A172 (cell line): ENCODE data around the gene GRIN1. TPM values are rescaled to one million over a fixed set of nuclear protein-coding genes. Genes with fewer than 3 reads are reported as not detected.

ENCODE experiments used
- DNase-seq: peaks from one replicate; pipeline ENCODE4 v3.0.0-alpha.2; 2015; ENCODE audit warnings: low spot score
- total RNA-seq: library from RNA; depleted of rRNA; stranded (reverse); fragments of >200 nt; shearing (Covaris generic); gene quantifications from 2 replicates; pipeline ENCODE4 v1.2.3, GENCODE V29; 2014; rRNA removed

GRIN1 gene
- not detected in 2 replicates for total RNA-seq

DNA sequence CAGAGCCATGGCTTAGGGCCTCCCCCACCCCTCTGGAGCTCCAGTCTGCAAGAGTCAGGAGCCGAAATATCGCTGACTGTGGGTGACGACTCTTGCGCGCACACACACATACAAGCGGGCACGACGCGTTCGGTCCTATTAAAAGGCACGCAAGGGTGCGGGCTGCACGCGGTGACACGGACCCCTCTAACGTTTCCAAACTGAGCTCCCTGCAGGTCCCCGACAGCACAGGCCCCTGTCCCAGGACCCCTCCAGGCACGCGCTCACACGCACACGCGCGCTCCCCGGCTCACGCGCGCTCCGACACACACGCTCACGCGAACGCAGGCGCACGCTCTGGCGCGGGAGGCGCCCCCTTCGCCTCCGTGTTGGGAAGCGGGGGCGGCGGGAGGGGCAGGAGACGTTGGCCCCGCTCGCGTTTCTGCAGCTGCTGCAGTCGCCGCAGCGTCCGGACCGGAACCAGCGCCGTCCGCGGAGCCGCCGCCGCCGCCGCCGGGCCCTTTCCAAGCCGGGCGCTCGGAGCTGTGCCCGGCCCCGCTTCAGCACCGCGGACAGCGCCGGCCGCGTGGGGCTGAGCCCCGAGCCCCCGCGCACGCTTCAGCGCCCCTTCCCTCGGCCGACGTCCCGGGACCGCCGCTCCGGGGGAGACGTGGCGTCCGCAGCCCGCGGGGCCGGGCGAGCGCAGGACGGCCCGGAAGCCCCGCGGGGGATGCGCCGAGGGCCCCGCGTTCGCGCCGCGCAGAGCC is at the start of gene GRIN1:
Gene GRIN1 (plus strand): TSS at position 433 of the 746 bp plus-strand sequence. CDS start 333 bp downstream, outside the sequence.
- DNase-seq, result no peak

DNA sequence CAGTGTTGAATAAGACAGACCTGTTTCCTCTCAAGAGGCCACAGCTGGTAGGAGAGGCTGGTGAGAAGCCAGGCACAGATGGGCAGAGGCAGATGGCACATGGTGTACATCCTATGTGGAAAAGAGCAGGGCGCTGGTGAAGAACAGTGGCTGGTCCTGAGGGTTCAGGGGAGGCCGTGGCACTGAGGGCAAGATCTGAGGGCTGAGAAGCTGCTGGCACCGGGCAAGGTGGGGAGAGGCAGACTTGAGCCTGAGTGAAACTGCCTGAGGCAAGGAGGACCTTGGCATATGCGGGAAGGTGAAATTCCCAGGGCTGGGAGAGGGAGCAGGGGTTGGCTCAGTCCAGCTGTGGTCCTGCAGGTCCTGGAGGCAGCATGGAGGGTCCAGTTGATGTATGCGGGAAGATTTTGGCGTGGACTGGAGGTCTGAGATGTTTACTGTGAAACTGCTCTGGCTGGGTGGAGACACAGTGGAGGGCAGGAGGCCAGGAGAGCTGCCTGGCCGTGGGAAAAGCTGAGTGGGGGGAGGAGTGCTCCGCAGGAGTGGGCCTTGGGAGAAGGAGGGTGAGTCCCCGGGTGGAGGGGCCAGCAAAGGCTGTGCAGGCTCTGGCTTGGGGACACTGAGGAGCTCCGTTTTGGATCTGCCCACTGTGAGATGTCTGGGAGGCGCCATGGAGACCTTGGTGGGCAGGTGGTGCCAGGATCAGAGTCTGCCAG is 49.6 kb upstream of the GRIN1 start:
- no peak for DNase-seq

- DNase-seq, result no peak
Observed at GRCh38 chr9:137095664-137096517, 43.1 kb upstream of the GRIN1 start.

DNA sequence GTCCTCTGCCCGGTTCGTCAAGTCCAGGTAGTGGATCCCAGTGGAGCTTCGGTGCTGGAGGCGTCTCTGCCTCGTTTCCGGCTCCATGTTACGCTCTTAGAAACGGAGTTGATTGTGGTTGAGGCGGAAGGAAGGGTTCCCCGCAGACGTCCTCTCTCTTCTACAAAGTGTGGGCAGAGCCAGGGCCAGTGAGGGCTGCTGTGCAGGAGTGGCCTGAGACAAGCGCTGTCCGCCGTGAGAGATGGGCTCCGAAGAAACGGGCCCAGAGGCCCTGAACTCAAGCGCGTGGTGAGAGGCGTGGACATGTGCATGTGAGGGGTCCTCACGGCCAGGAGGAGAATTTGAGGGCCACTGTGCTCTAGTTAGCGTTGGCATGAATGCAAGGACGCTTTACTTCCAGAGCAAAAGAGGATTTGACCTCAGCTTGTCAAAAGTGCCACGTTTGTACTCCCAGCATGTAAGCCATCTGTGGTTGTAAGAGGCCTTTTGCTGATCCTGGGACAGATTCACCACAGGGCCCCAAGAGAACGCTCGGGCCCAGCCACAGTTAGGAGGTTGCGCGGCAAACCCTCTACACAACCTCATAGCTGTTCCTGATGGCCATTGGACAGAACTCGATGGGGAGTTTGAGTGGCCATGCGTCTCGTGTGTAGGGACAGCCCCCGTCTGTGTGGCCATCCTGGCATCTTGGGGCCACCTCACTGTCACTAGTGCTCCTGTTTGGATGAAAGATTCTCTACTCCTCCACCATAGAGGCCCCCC is 42.0 kb upstream of the GRIN1 start:
- no peak for DNase-seq

DNA sequence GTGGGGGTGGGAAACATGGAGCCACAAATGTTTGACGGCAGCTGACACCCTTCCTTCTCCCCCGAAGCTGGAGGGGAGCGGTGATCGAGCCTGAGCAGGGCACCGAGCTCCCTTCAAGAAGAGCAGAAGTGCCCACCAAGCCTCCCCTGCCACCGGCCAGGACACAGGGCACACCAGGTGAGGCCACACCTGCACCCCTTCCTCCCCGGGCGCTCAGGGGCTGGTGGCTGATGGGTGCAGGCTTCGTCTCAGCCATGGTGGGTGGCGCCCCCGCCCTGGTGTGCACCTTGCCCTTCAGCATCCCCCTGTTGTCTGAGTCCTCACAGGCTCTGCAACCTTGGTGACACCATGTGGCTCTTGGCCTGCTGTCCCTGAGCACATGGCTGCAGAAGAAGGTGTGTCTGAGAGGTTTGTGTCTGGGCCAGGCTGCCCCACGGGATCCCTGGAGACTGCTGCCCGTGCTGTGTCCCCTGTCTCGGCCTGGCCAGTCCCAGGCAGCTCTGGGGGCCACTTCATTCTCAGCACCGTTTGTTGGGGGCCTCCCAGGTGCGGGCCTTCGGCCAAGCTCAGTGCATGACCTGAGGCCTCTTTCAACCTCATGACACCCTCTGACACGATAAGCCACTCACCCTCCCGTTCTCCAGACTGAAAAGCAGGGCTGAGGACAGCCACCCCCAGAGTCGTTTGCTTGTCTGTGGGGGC is 41.0 kb upstream of the GRIN1 start:
- no peak for DNase-seq

- DNase-seq, result no peak
Observed at GRCh38 chr9:137099231-137099630, 39.7 kb upstream of the GRIN1 start.

DNA sequence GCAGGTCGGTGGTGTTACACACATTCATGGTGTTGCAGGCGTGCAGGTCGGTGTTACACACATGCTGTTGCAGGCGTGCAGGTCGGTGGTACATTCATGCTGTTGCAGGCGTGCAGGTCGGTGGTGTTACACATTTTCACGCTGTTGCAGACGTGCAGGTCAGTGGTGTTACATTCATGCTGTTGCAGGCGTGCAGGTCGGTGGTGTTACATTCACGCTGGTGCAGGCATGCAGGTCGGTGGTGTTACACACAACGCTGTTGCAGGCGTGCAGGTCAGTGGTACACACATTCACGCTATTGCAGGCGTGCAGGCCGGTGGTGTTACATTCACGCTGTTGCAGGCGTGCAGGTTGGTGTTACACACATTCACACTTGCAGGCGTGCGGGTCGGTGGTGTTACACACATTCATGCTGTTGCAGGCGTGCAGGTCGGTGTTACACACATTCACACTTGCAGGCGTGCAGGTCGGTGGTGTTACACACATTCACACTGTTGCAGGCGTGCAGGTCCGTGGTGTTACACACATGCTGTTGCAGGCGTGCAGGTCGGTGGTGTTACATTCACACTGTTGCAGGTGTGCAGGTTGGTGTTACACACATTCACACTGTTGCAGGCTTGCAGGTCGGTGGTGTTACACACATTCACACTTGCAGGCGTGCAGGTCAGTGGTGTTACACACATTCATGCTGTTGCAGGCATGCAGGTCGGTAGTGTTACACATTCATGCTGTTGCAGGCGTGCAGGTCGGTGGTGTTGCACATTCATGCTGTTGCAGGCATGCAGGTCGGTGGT is 35.6 kb upstream of the GRIN1 start:
- DNase-seq, result no peak

DNA sequence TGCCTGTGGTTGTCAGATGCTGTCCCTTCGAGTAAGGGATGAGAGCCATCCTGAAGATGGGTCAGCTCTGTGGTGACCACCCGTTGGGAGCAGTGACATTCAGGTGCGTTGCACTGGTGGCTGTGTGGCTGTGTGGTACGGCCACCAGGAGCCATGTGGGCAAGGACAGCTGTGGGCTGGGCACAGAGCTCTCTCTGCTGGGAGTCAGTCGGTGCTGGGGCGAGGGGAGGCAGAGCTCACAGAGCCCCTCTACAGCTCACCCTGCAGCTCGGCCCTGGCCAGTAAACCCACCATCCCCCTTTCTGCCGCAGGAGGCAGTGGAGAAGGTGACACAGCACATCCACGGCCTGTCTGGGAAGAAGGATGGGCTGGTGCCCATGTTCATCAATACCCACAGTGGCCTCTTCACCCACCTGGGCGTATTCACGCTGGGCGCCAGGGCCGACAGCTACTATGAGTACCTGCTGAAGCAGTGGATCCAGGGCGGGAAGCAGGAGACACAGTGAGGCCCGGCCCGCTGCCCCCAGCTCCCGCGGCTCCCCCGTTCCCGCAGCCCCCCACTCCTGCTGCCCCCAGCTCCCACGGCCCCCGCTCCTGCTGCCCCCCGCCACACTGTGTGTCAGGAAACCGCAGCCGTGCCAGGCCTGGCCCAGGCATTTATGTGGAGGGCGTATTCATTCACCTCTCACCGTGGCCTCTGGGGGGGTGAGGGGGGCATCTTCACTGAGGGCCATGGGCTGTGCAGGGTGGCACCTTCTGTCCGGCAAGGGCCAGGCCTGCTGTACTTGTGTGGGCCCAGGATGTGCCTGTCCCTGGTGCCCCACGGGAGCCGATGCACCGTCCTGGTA is 32.9 kb upstream of the GRIN1 start:
- no peak for DNase-seq

DNA sequence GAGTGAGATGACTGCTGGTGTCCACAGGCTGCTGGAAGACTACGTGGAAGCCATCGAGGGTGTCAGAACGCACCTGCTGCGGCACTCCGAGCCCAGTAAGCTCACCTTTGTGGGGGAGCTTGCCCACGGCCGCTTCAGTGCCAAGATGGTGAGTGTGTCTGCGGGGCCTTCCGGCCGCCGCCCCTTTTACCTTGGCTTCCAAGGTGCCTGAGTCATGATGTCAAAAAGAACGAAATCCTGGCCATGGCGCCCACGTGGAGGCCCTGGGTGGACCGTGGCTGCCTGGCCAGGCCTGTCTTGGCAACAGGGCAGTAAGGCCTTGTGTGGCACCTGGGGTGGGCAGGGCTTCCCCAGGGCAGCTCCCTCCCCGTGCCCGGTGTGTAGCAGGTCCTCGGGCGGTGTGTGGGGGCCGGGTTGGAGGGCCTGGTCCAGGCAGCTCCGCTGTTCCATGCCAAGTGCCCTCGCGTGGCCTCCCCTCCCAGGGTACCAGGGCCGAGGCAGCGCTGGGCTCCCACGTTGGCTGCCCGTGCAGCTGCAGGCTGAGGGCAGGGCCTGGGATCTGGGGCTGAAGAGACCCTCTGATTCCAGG is 32.2 kb upstream of the GRIN1 start:
- DNase-seq, result no peak

GRCh38 chr9:137107312-137107921 is 31.5 kb upstream of the GRIN1 start:
- no peak for DNase-seq

DNA sequence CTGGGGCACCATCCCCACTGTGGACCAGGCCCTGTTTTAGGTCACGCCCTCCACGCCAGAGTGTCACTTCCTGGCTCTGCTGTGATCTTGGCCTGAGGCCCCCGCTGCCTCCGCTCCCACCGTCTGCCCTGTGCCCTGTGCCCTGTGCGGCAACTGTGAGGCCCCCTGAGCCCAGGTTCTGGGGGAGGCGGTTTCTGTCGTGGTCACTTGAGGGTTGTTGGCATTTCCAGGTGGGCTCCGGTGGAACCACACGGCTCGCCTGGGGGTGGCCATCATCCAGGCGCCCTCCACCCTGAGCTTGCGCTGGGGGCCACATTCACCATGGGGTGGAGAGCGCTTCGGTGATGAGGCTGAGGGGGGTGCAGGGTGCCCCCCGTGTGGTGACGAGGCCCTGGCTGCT is 31.0 kb upstream of the GRIN1 start:
- no peak for DNase-seq

- DNase-seq, result no peak
Observed at GRCh38 chr9:137108608-137109249, 30.2 kb upstream of the GRIN1 start.

DNA sequence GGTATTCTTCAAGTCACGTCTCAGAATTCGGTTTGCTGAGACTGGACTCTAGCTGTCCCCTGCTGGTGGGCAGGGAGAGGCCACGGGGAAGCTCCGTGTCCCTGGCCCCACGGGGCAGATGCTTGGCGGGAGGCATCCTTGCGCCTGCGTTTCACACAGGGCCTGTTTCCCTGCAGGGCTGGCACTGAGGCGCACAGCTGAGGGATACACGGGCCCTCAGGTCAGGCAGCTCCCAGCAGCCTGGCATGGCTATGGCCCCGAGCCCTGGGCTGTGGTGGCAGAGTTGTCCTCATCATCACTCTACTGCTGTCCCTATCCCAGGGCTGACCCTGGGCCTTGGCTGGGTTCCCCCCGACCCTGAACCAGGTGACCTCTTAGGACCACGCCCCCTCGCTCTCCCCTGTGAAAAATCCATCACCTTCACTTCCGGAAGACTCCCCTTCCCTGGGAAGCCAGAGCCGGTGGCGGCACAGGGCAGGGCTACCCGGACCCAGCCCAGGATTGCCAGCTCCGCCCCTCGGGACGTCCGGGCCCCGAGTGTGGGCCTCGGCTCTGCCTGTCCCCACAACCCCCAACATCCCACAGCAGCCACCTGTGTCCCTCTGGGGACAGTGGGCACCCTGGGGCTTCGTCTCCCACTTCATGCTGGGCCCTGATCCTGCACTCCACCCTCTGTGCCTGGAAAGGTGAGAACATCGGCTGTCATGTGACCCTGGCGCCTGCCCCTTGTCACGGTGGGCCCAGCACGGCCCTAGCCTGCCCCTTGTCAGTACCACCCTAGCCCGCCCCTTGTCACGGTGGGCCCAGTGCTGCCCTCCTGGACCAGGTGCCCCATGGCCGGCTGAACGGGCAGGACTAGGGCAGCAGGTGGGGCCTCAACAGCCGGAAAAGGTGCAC is 29.5 kb upstream of the GRIN1 start:
- no peak for DNase-seq

DNA sequence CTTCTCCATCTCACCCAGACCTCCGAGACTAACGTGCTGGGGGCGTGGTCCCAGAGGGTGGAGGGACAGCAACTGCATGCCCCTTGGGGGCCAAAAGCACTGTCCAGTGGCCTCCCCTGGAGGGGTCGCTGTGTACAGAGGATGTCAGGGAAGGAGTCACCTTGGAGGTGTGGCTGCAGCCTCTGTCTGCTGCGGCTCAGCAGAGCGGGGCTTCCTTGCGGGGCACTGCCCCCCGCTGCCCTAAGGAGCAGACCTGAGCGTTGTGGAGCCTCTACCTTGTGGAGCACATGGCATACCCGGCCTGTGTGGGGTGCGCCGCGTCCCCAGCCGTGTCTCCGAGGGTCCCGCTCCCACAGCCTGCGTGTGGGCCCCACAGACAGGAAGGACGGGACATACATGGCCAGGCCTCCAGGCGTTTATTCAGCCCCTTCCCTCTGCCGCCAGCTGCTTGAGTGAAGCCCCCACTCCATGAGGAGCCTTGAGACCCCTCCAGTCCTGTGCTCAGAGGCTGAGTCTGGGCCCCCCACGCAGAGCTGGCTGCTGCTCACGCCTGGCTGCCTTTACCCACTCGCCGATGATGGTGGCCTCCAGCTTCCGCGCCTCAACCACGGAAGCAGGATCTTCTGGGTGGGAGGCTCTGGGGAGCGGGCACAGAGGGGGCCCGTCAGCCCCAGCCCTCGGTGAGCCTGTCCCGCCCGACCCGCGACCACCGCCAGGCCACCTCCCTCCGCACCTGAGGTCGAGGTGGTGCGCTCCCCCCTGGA is 28.6 kb upstream of the GRIN1 start:
- DNase-seq, result no peak

DNA sequence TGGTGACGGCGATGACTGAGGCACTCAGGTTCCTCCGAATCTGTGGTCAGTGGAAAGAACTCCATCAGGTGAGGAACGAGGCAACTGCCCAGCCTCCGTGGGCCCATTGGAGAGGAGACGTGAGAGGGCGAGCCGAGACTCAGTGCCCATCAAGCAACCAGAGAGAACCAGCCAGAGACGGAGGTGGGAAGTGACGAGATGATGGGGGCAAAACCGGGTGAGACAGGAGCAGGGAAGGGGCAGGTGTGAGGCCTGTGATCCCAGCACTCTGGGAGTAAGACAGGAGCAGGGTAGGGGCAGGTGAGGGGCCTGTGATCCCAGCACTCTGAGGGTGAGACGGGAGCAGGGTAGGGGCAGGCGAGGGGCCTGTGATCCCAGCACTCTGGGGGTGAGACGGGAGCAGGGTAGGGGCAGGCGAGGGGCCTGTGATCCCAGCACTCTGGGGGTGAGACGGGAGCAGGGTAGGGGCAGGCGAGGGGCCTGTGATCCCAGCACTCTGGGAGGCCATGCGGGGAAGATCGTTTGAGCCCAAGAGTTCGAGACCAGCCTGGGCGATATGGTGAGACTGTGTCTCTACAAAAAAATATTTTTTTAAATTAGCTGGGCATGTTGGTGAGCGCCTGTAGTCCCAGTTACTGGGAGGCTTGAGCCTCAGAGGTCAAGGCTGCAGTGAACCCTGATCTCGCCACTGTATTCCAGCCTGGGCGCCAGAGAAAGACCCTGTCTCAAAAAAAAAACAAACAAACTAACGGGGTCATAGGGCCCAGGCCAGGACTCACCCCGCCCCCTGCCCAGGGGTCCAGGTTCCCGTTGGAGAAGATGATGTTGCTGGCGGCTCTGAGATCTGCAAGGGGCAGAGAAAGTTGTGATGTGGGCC is 27.8 kb upstream of the GRIN1 start:
- no peak for DNase-seq
